HepG2 (cell line): ENCODE measurements around the gene DYNC2H1. TPM values are rescaled to one million over a fixed set of nuclear protein-coding genes. Genes with fewer than 3 reads are reported as not detected.

Experiments used
- ATAC-seq: fragments of 200-7000 bp; cut with Tn5 transposase; 3 replicates; pipeline ENCODE4 v1.9.1; 2020; ENCODE audit warnings: mild to moderate bottlenecking, moderate library complexity
- BruUV-seq: library from RNA; stranded (reverse); fragments of 400-500 nt; replicated peaks from 2 replicates; lab custom pipeline; 2021; lab: Mats Ljungman, UMichigan
- CTCF ChIA-PET: fragments of 300-600 bp; formaldehyde crosslinking; extraction: SDS; loops from one replicate; lab custom pipeline; 2021; ENCODE audit warnings: low total read pairs, inconsistent platforms, low intra/inter-chr PET ratio; lab: Yijun Ruan, JAX
- POLR2A ChIA-PET: fragments of 350-600 bp; sonication (Branson Sonifier 250); formaldehyde crosslinking; loops from one replicate; lab custom pipeline; 2020; ENCODE audit warnings: antibody characterized with exemption, inconsistent platforms; lab: Yijun Ruan, JAX
- DNase-seq: peaks from one replicate; pipeline ENCODE4 v3.0.0-alpha.2; 2015; ENCODE audit warnings: low spot score
- FAIRE-seq: peaks from 3 replicates; lab custom pipeline; 2011; peaks lifted over from hg19 to GRCh38; lab: Jason Lieb, UNC
- H2AFZ ChIP-seq: one replicate; pipeline ENCODE4 v1.6.1; 2011; ENCODE audit warnings: low read length, inconsistent platforms
- H3K27ac ChIP-seq: fragments of 300-600 bp; 3 replicates; pipeline ENCODE4 v1.8.0; 2011; ENCODE audit warnings: mixed run types, mild to moderate bottlenecking, mixed read lengths, low read length, inconsistent platforms; ENCODE audit not compliant: insufficient read depth; ENCODE audit errors: extremely low read length
- H3K27me3 ChIP-seq, 2 experiments: fragments of 200-600 bp in 1 of 2; 2 replicates in 1 of 2; 3 replicates in 1 of 2; pipeline versions ENCODE4 v1.6.0 to v1.8.0; 2011; ENCODE audit warnings: low read length in 2 of 2, mild to moderate bottlenecking in 2 of 2, moderate library complexity in 2 of 2, inconsistent platforms in 1 of 2; ENCODE audit not compliant: insufficient read depth in 2 of 2, control insufficient read depth in 1 of 2
- H3K36me3 ChIP-seq, 2 experiments: fragments of 200-600 bp in 1 of 2; replicated peaks in 1 of 2; 2 replicates in 1 of 2; 3 replicates in 1 of 2; pipeline versions ENCODE4 v1.5.1 to v1.8.0; 2011; ENCODE audit warnings: low read length in 2 of 2, inconsistent platforms in 1 of 2; ENCODE audit not compliant: insufficient read depth in 2 of 2, control insufficient read depth in 1 of 2
- H3K4me1 ChIP-seq: 2 replicates; pipeline ENCODE4 v1.5.1; 2012; ENCODE audit warnings: low read length, inconsistent platforms; ENCODE audit not compliant: insufficient read depth
- H3K4me2 ChIP-seq: 2 replicates; pipeline ENCODE4 v1.6.0; 2011; ENCODE audit warnings: low read depth, low read length, inconsistent platforms
- H3K4me3 ChIP-seq, 3 experiments: fragments of 200-600 bp in 1 of 3; sonication (generic), shearing (Covaris generic) in 1 of 3; replicated peaks in 1 of 3; 2 replicates each; pipeline ENCODE4 v1.5.1; 2011 to 2016; ENCODE audit warnings: low read length in 3 of 3, inconsistent platforms in 2 of 3, low read depth in 2 of 3, mild to moderate bottlenecking in 2 of 3, control low read depth in 1 of 3, mixed read lengths in 1 of 3; ENCODE audit not compliant: insufficient read depth in 1 of 3
- H3K79me2 ChIP-seq: one replicate; pipeline ENCODE4 v1.6.1; 2011; ENCODE audit warnings: low read length, inconsistent platforms; ENCODE audit not compliant: insufficient read depth
- H3K9ac ChIP-seq: 2 replicates; pipeline ENCODE4 v1.6.0; 2011; ENCODE audit warnings: mild to moderate bottlenecking, low read depth, low read length, inconsistent platforms; ENCODE audit not compliant: insufficient read depth
- H3K9me3 ChIP-seq: 2 replicates; pipeline ENCODE4 v1.5.1; 2012; ENCODE audit warnings: mild to moderate bottlenecking, low read length
- H4K20me1 ChIP-seq: 2 replicates; pipeline ENCODE4 v1.6.0; 2011; ENCODE audit warnings: inconsistent platforms, mild to moderate bottlenecking, low read length, moderate library complexity; ENCODE audit not compliant: insufficient read depth
- HNRNPH1 ChIP-seq: fragments of 200-400 bp; formaldehyde crosslinking; optimal IDR thresholded peaks from 2 replicates; pipeline ENCODE3; 2017; ENCODE audit warnings: mild to moderate bottlenecking, low read depth, low read length
- YEATS4 ChIP-seq: sonication (generic); formaldehyde crosslinking; IDR thresholded peaks from 2 replicates; pipeline ENCODE4 v1.4.0; 2020; ENCODE audit warnings: missing genetic modification reagents, borderline replicate concordance
- ZNF225 ChIP-seq: sonication (generic); formaldehyde crosslinking; IDR thresholded peaks from 2 replicates; pipeline ENCODE4 v1.4.0; 2020; ENCODE audit warnings: mild to moderate bottlenecking, missing genetic modification reagents
- ZNF282 ChIP-seq: fragments of 450-650 bp; IDR thresholded peaks from 2 replicates; pipeline ENCODE4 v1.6.1; 2018; ENCODE audit not compliant: partially characterized antibody
- ZNF549 ChIP-seq: sonication (generic); formaldehyde crosslinking; IDR thresholded peaks from 2 replicates; pipeline ENCODE4 v1.5.0; 2020; ENCODE audit warnings: missing genetic modification reagents
- ZNF768 ChIP-seq: sonication (generic); formaldehyde crosslinking; IDR thresholded peaks from 2 replicates; pipeline ENCODE4 v1.4.0; 2020; ENCODE audit warnings: missing genetic modification reagents
- WGBS: methylation state at CpG from one replicate; pipeline ENCODE4 v1.1.6; 2017; ENCODE audit warnings: low lambda C conversion rate; 5-methylcytosine and 5-hydroxymethylcytosine counted together
- in situ Hi-C: cut with HindIII; loops from 2 replicates; pipeline ENCODE4 v1.10.0; 2017; ENCODE audit warnings: low pct_unique_long_range_greater_than_20kb; ENCODE audit not compliant: extremely low pct_ligation_motif_present
- intact Hi-C: fragments of 100-400 bp; cut with micrococcal nuclease; formaldehyde crosslinking; loops from one replicate; pipeline ENCODE4 v1.10.0; 2022; ENCODE audit not compliant: unreplicated experiment
- polyA plus RNA-seq, 8 experiments: library from polyadenylated mRNA; depleted of rRNA in 3 of 8; stranded (reverse) in 7 of 8; unstranded in 1 of 8; fragments of >200 nt; fragmentation: Illumina TruSeq in 4 of 8; extraction: Trizol in 4 of 8; gene quantifications; 2 replicates each; pipeline versions ENCODE4 v1.2.1 to v1.2.3, GENCODE V29; 2011 to 2016; ENCODE audit warnings: low read depth in 4 of 8, missing spikeins in 1 of 8, mixed read lengths in 1 of 8; ENCODE audit not compliant: insufficient read depth in 1 of 8
- total RNA-seq, 5 experiments: library from RNA; depleted of rRNA; stranded (reverse); fragments of >200 nt; fragmentation: Illumina TruSeq; extraction: Trizol; gene quantifications; 2 replicates each; pipeline ENCODE4 v1.2.3, GENCODE V29; 2016; ENCODE audit warnings: low read depth in 1 of 5
- TF ChIP-seq, protein P1 (sequence below): sonication (generic); formaldehyde crosslinking; IDR thresholded peaks from 2 replicates; pipeline ENCODE4 v1.9.0; 2021; ENCODE audit warnings: missing genetic modification reagents, mild to moderate bottlenecking, borderline replicate concordance
- TF ChIP-seq, protein P2 (sequence below): IDR thresholded peaks from 2 replicates; pipeline ENCODE4 v1.6.1; 2016
- TF ChIP-seq, protein P3 (sequence below): sonication (generic); formaldehyde crosslinking; IDR thresholded peaks from 2 replicates; pipeline ENCODE4 v1.5.1; 2020; ENCODE audit warnings: missing genetic modification reagents, mild to moderate bottlenecking, borderline replicate concordance
- TF ChIP-seq, protein P4 (sequence below): sonication (generic); formaldehyde crosslinking; IDR thresholded peaks from 2 replicates; pipeline ENCODE4 v1.4.0; 2020; ENCODE audit warnings: mild to moderate bottlenecking, low read depth, missing genetic modification reagents
- TF ChIP-seq, protein P5 (sequence below): sonication (generic); formaldehyde crosslinking; IDR thresholded peaks from 2 replicates; pipeline ENCODE4 v1.4.0; 2020; ENCODE audit warnings: missing genetic modification reagents, borderline replicate concordance
- TF ChIP-seq, protein P6 (sequence below): IDR thresholded peaks from 2 replicates; pipeline ENCODE4 v1.6.1; 2016; ENCODE audit warnings: mild to moderate bottlenecking, missing biosample characterization, missing genetic modification reagents

DYNC2H1 gene
- total and polyA plus RNA-seq, 2 of the 13 experiments (the other 11 are each of a cell fraction or from before 2014, with no cell fraction given), result 0.49 to 0.66 TPM

DNA sequence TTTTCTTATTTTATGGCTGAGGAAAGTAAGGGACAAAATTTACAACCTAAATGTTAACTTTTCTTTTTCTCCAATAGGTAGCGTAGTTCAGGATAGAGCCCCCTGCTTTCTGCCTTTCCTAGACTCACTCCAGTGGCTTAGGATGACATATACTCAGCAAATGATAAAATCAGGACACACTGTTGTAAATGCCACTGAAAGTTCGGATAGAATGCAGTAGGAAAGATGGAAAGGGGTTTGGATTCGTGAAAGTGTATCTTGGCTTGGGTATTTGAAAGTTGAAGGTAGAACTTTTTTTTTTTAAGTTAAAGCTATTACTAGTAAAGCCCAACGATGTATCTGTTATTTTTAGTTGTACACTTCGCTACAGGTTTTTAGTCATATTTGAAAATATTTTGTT lies 2.2 kb downstream of the DYNC2H1 start:
- no peak overlapping the region for H3K9ac ChIP-seq
- DNase-seq (no peak), ATAC-seq (no peak), FAIRE-seq (no peak)
- intact Hi-C loops, result no loop called here
- 52% methylated on average over 5 of the region's 5 CpGs for WGBS
- no peaks in the 10 kb centered on the region for H3K9me3 ChIP-seq
- H3K4me3 ChIP-seq, result no peak overlapping the region
- H4K20me1 ChIP-seq, result no peaks in the 10 kb centered on the region
- no peak overlapping the region for H3K27ac ChIP-seq
- H3K79me2 ChIP-seq, result no peaks in the 10 kb centered on the region
- H2AFZ ChIP-seq, result no peak overlapping the region
- no peak overlapping the region for H3K4me2 ChIP-seq
- ChIA-PET POLR2A (no interaction called here), CTCF (no interaction called here)
- in situ Hi-C loops, result no loop called here
- no peaks in the 10 kb centered on the region; a peak in 2 of 5 replicates for H3K27me3 ChIP-seq
- H3K4me1 ChIP-seq, result peaks cover 16% of the 10 kb centered on the region
- BruUV-seq, result no TSS peak
- no peaks in the 10 kb centered on the region for H3K36me3 ChIP-seq
- TF ChIP-seq, protein P1, sequence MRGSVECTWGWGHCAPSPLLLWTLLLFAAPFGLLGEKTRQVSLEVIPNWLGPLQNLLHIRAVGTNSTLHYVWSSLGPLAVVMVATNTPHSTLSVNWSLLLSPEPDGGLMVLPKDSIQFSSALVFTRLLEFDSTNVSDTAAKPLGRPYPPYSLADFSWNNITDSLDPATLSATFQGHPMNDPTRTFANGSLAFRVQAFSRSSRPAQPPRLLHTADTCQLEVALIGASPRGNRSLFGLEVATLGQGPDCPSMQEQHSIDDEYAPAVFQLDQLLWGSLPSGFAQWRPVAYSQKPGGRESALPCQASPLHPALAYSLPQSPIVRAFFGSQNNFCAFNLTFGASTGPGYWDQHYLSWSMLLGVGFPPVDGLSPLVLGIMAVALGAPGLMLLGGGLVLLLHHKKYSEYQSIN (CRISPR knock-in tag), result no peak
- TF ChIP-seq, protein P2, sequence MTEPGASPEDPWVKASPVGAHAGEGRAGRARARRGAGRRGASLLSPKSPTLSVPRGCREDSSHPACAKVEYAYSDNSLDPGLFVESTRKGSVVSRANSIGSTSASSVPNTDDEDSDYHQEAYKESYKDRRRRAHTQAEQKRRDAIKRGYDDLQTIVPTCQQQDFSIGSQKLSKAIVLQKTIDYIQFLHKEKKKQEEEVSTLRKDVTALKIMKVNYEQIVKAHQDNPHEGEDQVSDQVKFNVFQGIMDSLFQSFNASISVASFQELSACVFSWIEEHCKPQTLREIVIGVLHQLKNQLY (CRISPR knock-in tag), result no peak
- TF ChIP-seq ZNF225, result no peak
- TF ChIP-seq, protein P3, sequence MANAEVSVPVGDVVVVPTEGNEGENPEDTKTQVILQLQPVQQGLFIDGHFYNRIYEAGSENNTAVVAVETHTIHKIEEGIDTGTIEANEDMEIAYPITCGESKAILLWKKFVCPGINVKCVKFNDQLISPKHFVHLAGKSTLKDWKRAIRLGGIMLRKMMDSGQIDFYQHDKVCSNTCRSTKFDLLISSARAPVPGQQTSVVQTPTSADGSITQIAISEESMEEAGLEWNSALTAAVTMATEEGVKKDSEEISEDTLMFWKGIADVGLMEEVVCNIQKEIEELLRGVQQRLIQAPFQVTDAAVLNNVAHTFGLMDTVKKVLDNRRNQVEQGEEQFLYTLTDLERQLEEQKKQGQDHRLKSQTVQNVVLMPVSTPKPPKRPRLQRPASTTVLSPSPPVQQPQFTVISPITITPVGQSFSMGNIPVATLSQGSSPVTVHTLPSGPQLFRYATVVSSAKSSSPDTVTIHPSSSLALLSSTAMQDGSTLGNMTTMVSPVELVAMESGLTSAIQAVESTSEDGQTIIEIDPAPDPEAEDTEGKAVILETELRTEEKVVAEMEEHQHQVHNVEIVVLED (CRISPR knock-in tag), result no peak
- TF ChIP-seq YEATS4 (CRISPR knock-in tag), result no peak
- TF ChIP-seq ZNF282, result no peak
- TF ChIP-seq HNRNPH1, result no peak
- no peak for TF ChIP-seq ZNF768
- no peak for TF ChIP-seq ZNF549 (CRISPR knock-in tag)
- TF ChIP-seq, protein P4, sequence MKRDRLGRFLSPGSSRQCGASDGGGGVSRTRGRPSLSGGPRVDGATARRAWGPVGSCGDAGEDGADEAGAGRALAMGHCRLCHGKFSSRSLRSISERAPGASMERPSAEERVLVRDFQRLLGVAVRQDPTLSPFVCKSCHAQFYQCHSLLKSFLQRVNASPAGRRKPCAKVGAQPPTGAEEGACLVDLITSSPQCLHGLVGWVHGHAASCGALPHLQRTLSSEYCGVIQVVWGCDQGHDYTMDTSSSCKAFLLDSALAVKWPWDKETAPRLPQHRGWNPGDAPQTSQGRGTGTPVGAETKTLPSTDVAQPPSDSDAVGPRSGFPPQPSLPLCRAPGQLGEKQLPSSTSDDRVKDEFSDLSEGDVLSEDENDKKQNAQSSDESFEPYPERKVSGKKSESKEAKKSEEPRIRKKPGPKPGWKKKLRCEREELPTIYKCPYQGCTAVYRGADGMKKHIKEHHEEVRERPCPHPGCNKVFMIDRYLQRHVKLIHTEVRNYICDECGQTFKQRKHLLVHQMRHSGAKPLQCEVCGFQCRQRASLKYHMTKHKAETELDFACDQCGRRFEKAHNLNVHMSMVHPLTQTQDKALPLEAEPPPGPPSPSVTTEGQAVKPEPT, result no peak
- TF ChIP-seq, protein P5, sequence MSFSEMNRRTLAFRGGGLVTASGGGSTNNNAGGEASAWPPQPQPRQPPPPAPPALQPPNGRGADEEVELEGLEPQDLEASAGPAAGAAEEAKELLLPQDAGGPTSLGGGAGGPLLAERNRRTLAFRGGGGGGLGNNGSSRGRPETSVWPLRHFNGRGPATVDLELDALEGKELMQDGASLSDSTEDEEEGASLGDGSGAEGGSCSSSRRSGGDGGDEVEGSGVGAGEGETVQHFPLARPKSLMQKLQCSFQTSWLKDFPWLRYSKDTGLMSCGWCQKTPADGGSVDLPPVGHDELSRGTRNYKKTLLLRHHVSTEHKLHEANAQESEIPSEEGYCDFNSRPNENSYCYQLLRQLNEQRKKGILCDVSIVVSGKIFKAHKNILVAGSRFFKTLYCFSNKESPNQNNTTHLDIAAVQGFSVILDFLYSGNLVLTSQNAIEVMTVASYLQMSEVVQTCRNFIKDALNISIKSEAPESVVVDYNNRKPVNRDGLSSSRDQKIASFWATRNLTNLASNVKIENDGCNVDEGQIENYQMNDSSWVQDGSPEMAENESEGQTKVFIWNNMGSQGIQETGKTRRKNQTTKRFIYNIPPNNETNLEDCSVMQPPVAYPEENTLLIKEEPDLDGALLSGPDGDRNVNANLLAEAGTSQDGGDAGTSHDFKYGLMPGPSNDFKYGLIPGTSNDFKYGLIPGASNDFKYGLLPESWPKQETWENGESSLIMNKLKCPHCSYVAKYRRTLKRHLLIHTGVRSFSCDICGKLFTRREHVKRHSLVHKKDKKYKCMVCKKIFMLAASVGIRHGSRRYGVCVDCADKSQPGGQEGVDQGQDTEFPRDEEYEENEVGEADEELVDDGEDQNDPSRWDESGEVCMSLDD (CRISPR knock-in tag), result no peak
- TF ChIP-seq, protein P6, sequence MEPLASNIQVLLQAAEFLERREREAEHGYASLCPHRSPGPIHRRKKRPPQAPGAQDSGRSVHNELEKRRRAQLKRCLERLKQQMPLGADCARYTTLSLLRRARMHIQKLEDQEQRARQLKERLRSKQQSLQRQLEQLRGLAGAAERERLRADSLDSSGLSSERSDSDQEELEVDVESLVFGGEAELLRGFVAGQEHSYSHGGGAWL, result no peak
